Measurements from ENCODE around the gene TLE6.
"Not testable (repeated sequence)": the region's sequence is repeated elsewhere in the genome, so short reads cannot be mapped to it uniquely, and the experiment has no call there.

DNA sequence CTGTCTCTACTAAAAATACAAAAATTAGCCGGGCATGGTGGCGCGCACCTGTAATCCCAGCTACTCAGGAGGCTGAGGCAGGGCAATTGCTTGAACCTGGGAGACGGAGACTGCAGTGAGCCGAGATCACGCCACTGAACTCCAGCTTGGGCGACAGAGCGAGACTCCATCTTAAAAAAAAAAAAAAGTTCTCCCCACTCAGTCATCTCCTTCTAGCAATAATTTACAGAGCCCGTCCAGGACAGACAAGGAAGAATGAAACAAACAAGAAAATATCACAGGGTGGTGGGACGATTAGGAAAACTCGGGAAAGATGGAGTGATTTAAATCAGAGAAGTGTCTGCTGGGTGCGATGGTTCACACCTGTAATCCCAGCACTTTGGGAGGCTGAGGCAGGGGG lies 13.7 kb upstream of the TLE6 start:
- TF ChIP-seq BCL3 (IDR thresholded peaks at IDR 0.05); ZSCAN20 (CRISPR knock-in tag; IDR thresholded peaks at IDR 0.05): not testable (repeated sequence)
